ENCODE measurements around the gene CD8B. TPM values are rescaled to one million over a fixed set of nuclear protein-coding genes. Genes with fewer than 3 reads are reported as not detected.

CD8B gene
- total and polyA plus RNA-seq, 2 of the 13 experiments (the other 11 are each of a cell fraction or from before 2014, with no cell fraction given), result 0.04 TPM; not detected in 1

- Histone ChIP-seq H4K20me1 (ENCODE audit: insufficient read depth, low read length) (no peaks in the 10 kb centered on the region), H3K4me1 (ENCODE audit: insufficient read depth, low read length) (no peaks in the 10 kb centered on the region), H3K36me3 (replicated peaks in 1 of 2; ENCODE audit: control insufficient read depth in 1 of 2, insufficient read depth in 2 of 2, low read length in 2 of 2) (no peaks in the 10 kb centered on the region), H3K9ac (ENCODE audit: insufficient read depth, low read depth, low read length) (no peak overlapping the region), H3K4me2 (ENCODE audit: low read depth, low read length) (no peak overlapping the region), H3K79me2 (ENCODE audit: insufficient read depth, low read length) (no peaks in the 10 kb centered on the region), H3K27ac (ENCODE audit: extremely low read length, insufficient read depth, low read length) (no peak overlapping the region), H2AFZ (ENCODE audit: low read length) (no peak overlapping the region), H3K4me3 (replicated peaks in 1 of 3; ENCODE audit: insufficient read depth in 1 of 3, low read depth in 2 of 3, low read length in 3 of 3) (no peak overlapping the region), H3K9me3 (ENCODE audit: low read length) (no peaks in the 10 kb centered on the region), H3K27me3 (ENCODE audit: control insufficient read depth in 1 of 2, insufficient read depth in 2 of 2, low read length in 2 of 2) (peaks cover 0 to 10% of the 10 kb centered on the region in 2 experiments; a peak in 1 of 5 replicates)
- WGBS (ENCODE audit: low lambda C conversion rate), result 56% methylated on average over 10 of the region's 10 CpGs
- ChIA-PET CTCF (ENCODE audit: low intra/inter-chr PET ratio, low total read pairs) (no interaction called here), POLR2A (no interaction called here)
- in situ Hi-C loops (cut with HindIII; ENCODE audit: extremely low pct_ligation_motif_present, low pct_unique_long_range_greater_than_20kb) (no loop called here), intact Hi-C loops (cut with micrococcal nuclease; ENCODE audit: unreplicated experiment) (no loop called here)
- no TSS peak for BruUV-seq (replicated peaks)
- ATAC-seq, result no peak
- no peak for FAIRE-seq
- no peak for DNase-seq (ENCODE audit: low spot score)
- TF ChIP-seq ZNF34 (CRISPR knock-in tag; IDR thresholded peaks at IDR 0.05; ENCODE audit: borderline replicate concordance), result no peak
- no peak for TF ChIP-seq GATAD1 (CRISPR knock-in tag; IDR thresholded peaks at IDR 0.05)
- TF ChIP-seq ZNF740 (CRISPR knock-in tag; IDR thresholded peaks at IDR 0.05), result no peak
- TF ChIP-seq ARNT (IDR thresholded peaks at IDR 0.05), result no peak
- TF ChIP-seq ZNF776 (CRISPR knock-in tag; IDR thresholded peaks at IDR 0.05), result no peak
- TF ChIP-seq AGO2 (optimal IDR thresholded peaks at IDR 0.05; ENCODE audit: low read depth, low read length), result no peak
- TF ChIP-seq, protein P1, sequence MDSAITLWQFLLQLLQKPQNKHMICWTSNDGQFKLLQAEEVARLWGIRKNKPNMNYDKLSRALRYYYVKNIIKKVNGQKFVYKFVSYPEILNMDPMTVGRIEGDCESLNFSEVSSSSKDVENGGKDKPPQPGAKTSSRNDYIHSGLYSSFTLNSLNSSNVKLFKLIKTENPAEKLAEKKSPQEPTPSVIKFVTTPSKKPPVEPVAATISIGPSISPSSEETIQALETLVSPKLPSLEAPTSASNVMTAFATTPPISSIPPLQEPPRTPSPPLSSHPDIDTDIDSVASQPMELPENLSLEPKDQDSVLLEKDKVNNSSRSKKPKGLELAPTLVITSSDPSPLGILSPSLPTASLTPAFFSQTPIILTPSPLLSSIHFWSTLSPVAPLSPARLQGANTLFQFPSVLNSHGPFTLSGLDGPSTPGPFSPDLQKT (CRISPR knock-in tag; IDR thresholded peaks at IDR 0.05; ENCODE audit: borderline replicate concordance), result no peak
- TF ChIP-seq KLF12 (CRISPR knock-in tag; IDR thresholded peaks at IDR 0.05; ENCODE audit: borderline replicate concordance), result no peak
- TF ChIP-seq NFYC (CRISPR knock-in tag; IDR thresholded peaks at IDR 0.05), result no peak
- no peak for TF ChIP-seq BCL6 (CRISPR knock-in tag; IDR thresholded peaks at IDR 0.05)
- TF ChIP-seq, protein P2, sequence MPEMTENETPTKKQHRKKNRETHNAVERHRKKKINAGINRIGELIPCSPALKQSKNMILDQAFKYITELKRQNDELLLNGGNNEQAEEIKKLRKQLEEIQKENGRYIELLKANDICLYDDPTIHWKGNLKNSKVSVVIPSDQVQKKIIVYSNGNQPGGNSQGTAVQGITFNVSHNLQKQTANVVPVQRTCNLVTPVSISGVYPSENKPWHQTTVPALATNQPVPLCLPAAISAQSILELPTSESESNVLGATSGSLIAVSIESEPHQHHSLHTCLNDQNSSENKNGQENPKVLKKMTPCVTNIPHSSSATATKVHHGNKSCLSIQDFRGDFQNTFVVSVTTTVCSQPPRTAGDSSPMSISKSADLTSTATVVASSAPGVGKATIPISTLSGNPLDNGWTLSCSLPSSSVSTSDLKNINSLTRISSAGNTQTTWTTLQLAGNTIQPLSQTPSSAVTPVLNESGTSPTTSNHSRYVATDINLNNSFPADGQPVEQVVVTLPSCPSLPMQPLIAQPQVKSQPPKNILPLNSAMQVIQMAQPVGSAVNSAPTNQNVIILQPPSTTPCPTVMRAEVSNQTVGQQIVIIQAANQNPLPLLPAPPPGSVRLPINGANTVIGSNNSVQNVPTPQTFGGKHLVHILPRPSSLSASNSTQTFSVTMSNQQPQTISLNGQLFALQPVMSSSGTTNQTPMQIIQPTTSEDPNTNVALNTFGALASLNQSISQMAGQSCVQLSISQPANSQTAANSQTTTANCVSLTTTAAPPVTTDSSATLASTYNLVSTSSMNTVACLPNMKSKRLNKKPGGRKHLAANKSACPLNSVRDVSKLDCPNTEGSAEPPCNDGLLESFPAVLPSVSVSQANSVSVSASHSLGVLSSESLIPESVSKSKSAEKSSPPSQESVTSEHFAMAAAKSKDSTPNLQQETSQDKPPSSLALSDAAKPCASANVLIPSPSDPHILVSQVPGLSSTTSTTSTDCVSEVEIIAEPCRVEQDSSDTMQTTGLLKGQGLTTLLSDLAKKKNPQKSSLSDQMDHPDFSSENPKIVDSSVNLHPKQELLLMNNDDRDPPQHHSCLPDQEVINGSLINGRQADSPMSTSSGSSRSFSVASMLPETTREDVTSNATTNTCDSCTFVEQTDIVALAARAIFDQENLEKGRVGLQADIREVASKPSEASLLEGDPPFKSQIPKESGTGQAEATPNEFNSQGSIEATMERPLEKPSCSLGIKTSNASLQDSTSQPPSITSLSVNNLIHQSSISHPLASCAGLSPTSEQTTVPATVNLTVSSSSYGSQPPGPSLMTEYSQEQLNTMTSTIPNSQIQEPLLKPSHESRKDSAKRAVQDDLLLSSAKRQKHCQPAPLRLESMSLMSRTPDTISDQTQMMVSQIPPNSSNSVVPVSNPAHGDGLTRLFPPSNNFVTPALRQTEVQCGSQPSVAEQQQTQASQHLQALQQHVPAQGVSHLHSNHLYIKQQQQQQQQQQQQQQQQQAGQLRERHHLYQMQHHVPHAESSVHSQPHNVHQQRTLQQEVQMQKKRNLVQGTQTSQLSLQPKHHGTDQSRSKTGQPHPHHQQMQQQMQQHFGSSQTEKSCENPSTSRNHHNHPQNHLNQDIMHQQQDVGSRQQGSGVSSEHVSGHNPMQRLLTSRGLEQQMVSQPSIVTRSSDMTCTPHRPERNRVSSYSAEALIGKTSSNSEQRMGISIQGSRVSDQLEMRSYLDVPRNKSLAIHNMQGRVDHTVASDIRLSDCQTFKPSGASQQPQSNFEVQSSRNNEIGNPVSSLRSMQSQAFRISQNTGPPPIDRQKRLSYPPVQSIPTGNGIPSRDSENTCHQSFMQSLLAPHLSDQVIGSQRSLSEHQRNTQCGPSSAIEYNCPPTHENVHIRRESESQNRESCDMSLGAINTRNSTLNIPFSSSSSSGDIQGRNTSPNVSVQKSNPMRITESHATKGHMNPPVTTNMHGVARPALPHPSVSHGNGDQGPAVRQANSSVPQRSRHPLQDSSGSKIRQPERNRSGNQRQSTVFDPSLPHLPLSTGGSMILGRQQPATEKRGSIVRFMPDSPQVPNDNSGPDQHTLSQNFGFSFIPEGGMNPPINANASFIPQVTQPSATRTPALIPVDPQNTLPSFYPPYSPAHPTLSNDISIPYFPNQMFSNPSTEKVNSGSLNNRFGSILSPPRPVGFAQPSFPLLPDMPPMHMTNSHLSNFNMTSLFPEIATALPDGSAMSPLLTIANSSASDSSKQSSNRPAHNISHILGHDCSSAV (CRISPR knock-in tag; IDR thresholded peaks at IDR 0.05; ENCODE audit: borderline replicate concordance), result no peak
- no peak for TF ChIP-seq ZNF674 (CRISPR knock-in tag; IDR thresholded peaks at IDR 0.05; ENCODE audit: low read depth)
Observed at GRCh38 chr2:86833315-86833714, 28.4 kb downstream of the CD8B start.
